Hematopoietic multipotent progenitor cell treated with erythropoietin and hydrocortisone succinate and interleukin-3 and kit ligand, for 17 days (in vitro differentiated cells): ENCODE data around the gene MIDN.

Source experiments
- DNase-seq: peaks from one replicate; pipeline ENCODE4 v3.0.0-alpha.2; 2015; ENCODE audit warnings: low spot score

Gene MIDN

DNA sequence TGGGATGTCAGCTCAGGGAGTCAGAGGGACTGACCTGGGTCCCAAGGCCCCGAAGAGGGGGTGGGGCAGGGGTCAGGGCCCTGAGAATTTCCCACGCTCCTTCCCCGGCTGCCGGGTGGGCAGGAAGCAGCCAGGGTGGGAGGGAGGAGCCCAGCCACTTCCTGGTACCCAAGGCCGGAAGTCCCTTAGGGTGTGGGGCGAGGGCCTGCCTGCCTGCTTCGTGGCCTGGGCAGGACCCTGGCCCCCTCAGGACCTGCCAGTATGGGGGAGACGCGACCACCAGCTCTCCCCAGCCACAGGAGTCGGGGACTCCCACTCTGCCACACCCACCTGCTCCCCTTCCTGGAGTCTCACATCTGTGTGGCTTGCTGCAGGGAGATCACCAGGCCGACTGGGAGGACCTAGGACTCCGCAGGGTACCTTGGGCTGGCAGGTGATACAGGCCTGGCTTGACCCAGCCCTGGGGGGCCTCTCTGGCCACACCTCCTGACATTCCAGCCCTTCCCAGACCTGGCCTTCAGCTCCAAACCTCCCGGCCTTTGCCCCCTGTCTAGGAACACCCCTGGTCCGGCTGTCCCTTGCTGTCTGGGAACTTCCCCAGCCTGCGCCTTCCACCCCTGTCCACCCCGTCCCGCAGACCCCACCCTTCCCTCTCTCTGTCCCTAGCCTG lies 11.0 kb downstream of the MIDN start:
- DNase-seq: peak; percentile 55

- no peak for DNase-seq
Observed at GRCh38 chr19:1259876-1260748, 11.7 kb downstream of the MIDN start.

GRCh38 chr19:1260749-1261537 lies 12.6 kb downstream of the MIDN start:
- DNase-seq: peak; percentile 98

GRCh38 chr19:1261538-1261797 lies 13.1 kb downstream of the MIDN start:
- peak; percentile 58 for DNase-seq

- DNase-seq: peak; percentile 82
Observed at GRCh38 chr19:1261798-1262622, 13.6 kb downstream of the MIDN start.

DNA sequence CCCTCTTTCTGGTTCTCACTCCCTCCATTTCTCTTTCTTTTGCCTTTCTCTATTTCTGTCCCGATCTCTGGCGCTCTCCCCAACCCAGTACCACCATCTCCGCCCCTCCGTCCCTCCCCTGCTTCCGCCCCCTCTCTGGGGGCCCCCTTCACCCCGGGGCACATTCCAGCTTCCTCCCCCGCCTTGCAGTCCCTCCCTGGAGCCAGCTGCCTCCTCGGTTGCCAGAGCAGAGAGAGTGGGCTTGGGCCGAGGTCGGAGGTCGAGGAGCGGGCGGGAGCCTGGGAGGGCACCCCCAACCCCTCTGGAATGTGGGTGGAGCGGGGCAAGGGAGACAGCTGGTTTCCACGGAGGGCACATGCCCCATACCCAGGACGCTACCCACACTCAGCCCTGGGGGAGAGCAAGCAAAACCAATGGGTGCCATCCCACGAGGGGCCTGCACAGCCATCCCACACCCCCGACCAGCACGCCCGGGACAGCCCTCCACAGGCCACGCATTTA lies 14.3 kb downstream of the MIDN start:
- no peak for DNase-seq

GRCh38 chr19:1263188-1263587 lies 14.8 kb downstream of the MIDN start:
- DNase-seq: no peak

GRCh38 chr19:1264801-1265614 lies 16.6 kb downstream of the MIDN start:
- peak; percentile 10 for DNase-seq

GRCh38 chr19:1265615-1266128 lies 17.3 kb downstream of the MIDN start:
- DNase-seq: peak; percentile 63

DNA sequence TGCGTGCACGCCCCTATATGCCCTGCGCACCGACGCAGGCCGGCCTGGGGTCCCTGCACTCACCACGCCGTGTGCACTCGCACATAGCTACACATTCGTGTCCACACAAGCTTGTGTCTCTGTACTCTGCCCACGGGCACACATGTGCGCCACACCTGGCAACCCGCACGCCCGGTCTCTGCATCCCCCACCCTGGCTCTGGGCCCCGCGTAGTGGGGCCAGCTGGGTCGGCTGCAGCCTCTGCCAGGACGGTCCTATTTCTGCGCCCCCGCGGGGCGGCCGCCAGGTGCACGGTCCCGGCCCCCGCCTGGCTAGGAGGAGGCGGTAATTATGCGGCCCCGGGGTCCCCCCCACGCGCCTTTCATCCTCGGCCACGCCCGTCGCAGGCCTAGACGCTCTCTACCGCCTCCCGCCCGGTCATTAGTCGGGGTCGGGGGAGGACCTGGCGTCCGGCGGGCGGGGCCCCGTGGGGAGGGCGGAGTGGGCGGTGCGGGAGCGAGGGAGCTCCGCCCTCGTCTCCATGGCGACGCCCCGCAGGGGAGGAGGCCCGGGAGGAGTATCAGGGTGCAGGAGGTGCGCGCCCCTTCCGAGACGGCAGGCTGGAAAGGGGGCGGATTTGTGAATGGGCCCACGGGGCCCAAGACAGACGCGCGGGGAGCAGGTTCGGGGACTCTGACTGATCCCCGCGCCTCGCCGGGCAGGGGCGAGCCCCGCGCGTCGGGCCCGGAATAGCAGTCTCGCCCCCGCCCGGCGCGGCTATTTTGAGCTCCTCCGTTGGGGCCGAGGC lies 17.9 kb downstream of the MIDN start:
- peak; percentile 96 for DNase-seq

DNA sequence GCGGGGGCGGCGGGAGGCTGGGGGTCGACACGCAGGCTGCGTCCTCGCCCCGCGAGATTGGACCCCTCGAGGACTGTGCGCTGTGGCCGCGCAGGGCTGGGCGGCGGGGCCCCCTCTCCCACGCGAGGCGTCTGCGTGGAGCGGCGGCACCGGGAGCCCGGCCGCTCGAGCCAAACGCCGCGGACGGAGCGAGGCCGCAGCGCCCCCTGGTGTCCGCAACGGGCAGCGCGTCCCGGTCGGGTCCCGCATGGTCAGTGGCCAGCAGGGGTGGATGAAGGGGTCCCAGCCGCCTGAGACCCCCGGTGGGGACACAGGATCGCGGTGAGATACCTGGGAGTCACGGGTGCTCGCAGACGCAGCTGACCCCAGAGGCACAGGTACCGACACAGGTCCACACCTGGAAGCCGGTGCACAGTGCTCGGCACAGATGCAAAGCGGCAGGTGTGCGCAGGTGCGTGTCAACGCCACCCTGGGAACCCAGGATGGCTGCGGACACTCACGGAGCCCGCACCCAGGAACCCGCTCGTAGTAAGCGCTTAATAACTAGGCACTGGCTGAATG lies 18.6 kb downstream of the MIDN start:
- DNase-seq: peak; percentile 83

DNA sequence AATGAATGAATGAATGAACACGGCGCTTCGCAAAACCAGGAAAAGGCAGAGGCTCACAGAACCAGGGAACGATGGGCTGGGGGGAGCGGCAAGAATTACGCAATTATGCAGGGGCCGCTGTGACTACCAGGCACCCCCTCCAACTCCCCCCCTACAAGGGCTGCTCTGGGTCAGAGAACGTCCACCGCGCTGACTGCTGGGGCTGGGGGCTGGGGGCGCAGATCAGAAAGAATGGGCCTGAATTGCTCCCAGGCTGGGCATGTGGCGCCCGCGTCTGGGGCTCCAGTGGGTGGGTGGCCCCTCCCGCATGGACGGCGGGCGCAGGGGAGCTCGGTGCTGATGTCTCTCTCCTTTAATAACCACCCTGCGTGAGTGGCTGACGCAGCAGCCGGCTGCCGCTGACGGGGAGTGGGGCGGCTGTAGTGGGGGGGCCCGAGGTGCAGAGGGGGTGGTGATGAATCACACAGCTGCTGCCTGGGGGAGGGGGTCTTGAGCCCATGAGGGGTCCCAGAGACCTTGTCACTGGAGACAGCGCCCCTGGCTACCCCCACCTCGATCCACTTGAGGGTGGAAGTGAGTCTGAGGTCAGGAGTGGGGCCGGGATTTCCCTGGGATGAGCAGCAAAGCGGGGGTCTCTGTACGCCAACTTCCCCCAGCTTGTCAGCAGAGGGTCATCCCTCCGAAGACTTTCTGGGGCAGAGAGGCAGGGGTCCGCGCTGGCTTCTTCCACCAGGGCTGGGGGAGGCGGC lies 19.3 kb downstream of the MIDN start:
- DNase-seq: no peak

- no peak for DNase-seq
Observed at GRCh38 chr19:1268226-1269064, 20.1 kb downstream of the MIDN start.

GRCh38 chr19:1269065-1269477 lies 20.7 kb downstream of the MIDN start, which contains the start of gene CIRBP:
CIRBP (plus strand) TSS chr19:1269332; CDS start chr19:1270934, 1,602 bp downstream.
- peak; percentile 99 for DNase-seq

DNA sequence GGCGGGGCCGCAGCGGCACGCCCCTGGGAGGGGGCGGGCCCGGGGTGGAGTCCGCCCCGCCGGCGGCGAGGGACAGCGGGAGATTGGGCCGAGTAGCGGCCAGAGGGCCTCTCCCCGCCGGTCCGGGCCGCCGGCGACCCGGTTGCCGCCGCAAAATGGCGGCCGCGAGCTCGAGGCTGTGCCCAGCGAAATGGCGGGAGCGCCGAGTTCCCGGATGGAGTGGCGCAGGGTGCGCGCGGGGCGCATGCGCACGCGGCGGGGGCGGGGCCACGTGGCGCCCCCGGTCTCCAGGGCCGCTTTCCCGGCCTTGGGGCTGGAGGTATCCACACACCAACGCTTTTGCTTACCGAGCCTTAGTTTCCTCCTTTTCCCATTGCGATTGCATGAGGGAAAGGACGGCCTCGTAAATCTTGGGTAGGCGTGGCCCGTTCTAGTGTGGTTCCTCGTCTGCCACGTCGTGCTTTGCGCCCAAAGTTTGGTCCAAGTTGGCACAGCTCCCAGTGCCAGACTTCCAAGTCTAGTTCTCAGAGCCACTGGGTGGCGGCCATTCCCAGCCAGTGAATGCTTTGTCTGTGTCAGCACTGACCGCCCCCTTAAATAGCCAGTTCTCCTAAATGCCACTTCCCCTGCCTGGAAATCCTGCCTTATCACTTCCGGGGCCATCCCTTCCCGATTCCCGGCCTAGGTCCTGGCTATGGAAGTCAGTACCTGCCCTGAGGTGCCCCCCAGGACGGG lies 21.3 kb downstream of the MIDN start:
- peak; percentile 92 for DNase-seq

GRCh38 chr19:1270213-1270853 lies 21.9 kb downstream of the MIDN start:
- no peak for DNase-seq
